H9 (cell line): ENCODE results near the gene TSPAN32. TPM values are rescaled to one million over a fixed set of nuclear protein-coding genes. Genes with fewer than 3 reads are reported as not detected.

Experiments
- DNase-seq: peaks from one replicate; pipeline ENCODE4 v3.0.0-alpha.2; 2017
- H2AFZ ChIP-seq: one replicate; pipeline ENCODE4 v1.6.1; 2013; ENCODE audit warnings: mild to moderate bottlenecking, low read length, control low read depth, moderate library complexity
- H2AK5ac ChIP-seq: 2 replicates; pipeline ENCODE4 v1.6.1; 2013; ENCODE audit warnings: low read length, control low read depth, mixed read lengths; ENCODE audit not compliant: insufficient read length
- H2BK120ac ChIP-seq: one replicate; pipeline ENCODE4 v1.6.1; 2013; ENCODE audit warnings: low read depth, mild to moderate bottlenecking, low read length, control low read depth, inconsistent platforms; ENCODE audit not compliant: poor library complexity, severe bottlenecking
- H2BK12ac ChIP-seq: 2 replicates; pipeline ENCODE4 v1.6.1; 2013; ENCODE audit warnings: low read length, control low read depth, mixed read lengths, low read depth; ENCODE audit not compliant: insufficient read length
- H2BK15ac ChIP-seq: 2 replicates; pipeline ENCODE4 v1.6.1; 2013; ENCODE audit warnings: low read depth, low read length, control low read depth
- H2BK20ac ChIP-seq: one replicate; pipeline ENCODE4 v1.6.1; 2013; ENCODE audit warnings: low read depth, mild to moderate bottlenecking, low read length, control low read depth, inconsistent platforms; ENCODE audit not compliant: poor library complexity, severe bottlenecking
- H2BK5ac ChIP-seq: 2 replicates; pipeline ENCODE4 v1.6.1; 2013; ENCODE audit warnings: low read length, control low read depth, mixed read lengths; ENCODE audit not compliant: insufficient read length
- H3K14ac ChIP-seq: 2 replicates; pipeline ENCODE4 v1.6.1; 2013; ENCODE audit warnings: low read length, control low read depth; ENCODE audit not compliant: insufficient read depth
- H3K18ac ChIP-seq: 2 replicates; pipeline ENCODE4 v1.6.1; 2013; ENCODE audit warnings: low read depth, mild to moderate bottlenecking, mixed read lengths, low read length, control low read depth; ENCODE audit not compliant: insufficient read length
- H3K23ac ChIP-seq: 2 replicates; pipeline ENCODE4 v1.6.1; 2013; ENCODE audit warnings: low read length, control low read depth, mixed read lengths, low read depth; ENCODE audit not compliant: insufficient read length
- H3K23me2 ChIP-seq: 2 replicates; pipeline ENCODE4 v1.6.1; 2013; ENCODE audit warnings: low read depth, mild to moderate bottlenecking, mixed read lengths, low read length, control low read depth; ENCODE audit not compliant: insufficient read length, poor library complexity, severe bottlenecking
- H3K27ac ChIP-seq: 2 replicates; pipeline ENCODE4 v1.5.1; 2013; ENCODE audit warnings: low read length, control low read depth, mixed read lengths, low read depth; ENCODE audit not compliant: insufficient read length
- H3K27me3 ChIP-seq: 2 replicates; pipeline ENCODE4 v1.6.1; 2013; ENCODE audit warnings: low read length, control low read depth, inconsistent platforms; ENCODE audit not compliant: insufficient read depth
- H3K4ac ChIP-seq: 2 replicates; pipeline ENCODE4 v1.6.1; 2013; ENCODE audit warnings: low read depth, mild to moderate bottlenecking, control low read depth, inconsistent platforms, low read length, moderate library complexity
- H3K4me1 ChIP-seq: 2 replicates; pipeline ENCODE4 v1.6.1; 2013; ENCODE audit warnings: low read length, control low read depth, inconsistent platforms; ENCODE audit not compliant: insufficient read depth
- H3K4me2 ChIP-seq: 2 replicates; pipeline ENCODE4 v1.6.1; 2013; ENCODE audit warnings: low read length, control low read depth, mixed read lengths; ENCODE audit not compliant: insufficient read length, insufficient read depth
- H3K56ac ChIP-seq: 2 replicates; pipeline ENCODE4 v1.6.1; 2013; ENCODE audit warnings: low read depth, mild to moderate bottlenecking, mixed read lengths, low read length, control low read depth; ENCODE audit not compliant: insufficient read length
- H3K79me1 ChIP-seq: 2 replicates; pipeline ENCODE4 v1.6.1; 2013; ENCODE audit warnings: low read depth, mild to moderate bottlenecking, moderate library complexity, low read length, control low read depth, inconsistent platforms; ENCODE audit not compliant: insufficient read depth, poor library complexity, severe bottlenecking
- H3K79me2 ChIP-seq: 2 replicates; pipeline ENCODE4 v1.6.1; 2013; ENCODE audit warnings: low read length, control low read depth, inconsistent platforms; ENCODE audit not compliant: insufficient read depth
- H3K9ac ChIP-seq: 2 replicates; pipeline ENCODE4 v1.6.1; 2013; ENCODE audit warnings: low read length, control low read depth, mixed read lengths; ENCODE audit not compliant: insufficient read length; ENCODE audit errors: extremely low read depth
- H3K9me3 ChIP-seq: one replicate; pipeline ENCODE4 v1.6.1; 2013; ENCODE audit warnings: low read depth, low read length, inconsistent platforms; ENCODE audit not compliant: control insufficient read depth
- H3T11ph ChIP-seq: one replicate; pipeline ENCODE4 v1.6.1; 2013; ENCODE audit warnings: mild to moderate bottlenecking, low read length, control low read depth, inconsistent platforms
- H4K20me1 ChIP-seq: one replicate; pipeline ENCODE4 v1.6.1; 2013; ENCODE audit not compliant: control insufficient read depth, insufficient read length, insufficient read depth
- H4K5ac ChIP-seq: 2 replicates; pipeline ENCODE4 v1.6.1; 2013; ENCODE audit warnings: low read depth, mild to moderate bottlenecking, mixed read lengths, low read length, control low read depth; ENCODE audit not compliant: insufficient read length
- H4K8ac ChIP-seq: replicated peaks from 2 replicates; pipeline ENCODE4 v1.6.1; 2013; ENCODE audit warnings: low read length, control low read depth, mixed read lengths, low read depth; ENCODE audit not compliant: insufficient read length
- H4K91ac ChIP-seq: 2 replicates; pipeline ENCODE4 v1.6.1; 2013; ENCODE audit warnings: low read depth, mild to moderate bottlenecking, moderate library complexity, mixed read lengths, low read length, control low read depth; ENCODE audit not compliant: insufficient read length
- H3K27ac Mint-ChIP-seq, 3 experiments: 2 replicates in 2 of 3; 3 replicates in 1 of 3; pipeline ENCODE4 v1.8.0; 2020 to 2021; ENCODE audit warnings: mixed read lengths in 3 of 3, mild to moderate bottlenecking in 1 of 3, moderate library complexity in 1 of 3
- H3K27me3 Mint-ChIP-seq: 2 replicates; pipeline ENCODE4 v1.8.0; 2021; ENCODE audit warnings: low read depth, mild to moderate bottlenecking, moderate library complexity, mixed read lengths
- H3K36me3 Mint-ChIP-seq, 3 experiments: 2 replicates in 2 of 3; 3 replicates in 1 of 3; pipeline ENCODE4 v1.8.0; 2020 to 2021; ENCODE audit warnings: low read depth in 3 of 3, mixed read lengths in 3 of 3; ENCODE audit not compliant: insufficient read depth in 1 of 3
- H3K4me1 Mint-ChIP-seq, 2 experiments: 2 replicates each; pipeline ENCODE4 v1.8.0; 2020; ENCODE audit warnings: mixed read lengths in 2 of 2
- H3K4me3 Mint-ChIP-seq, 2 experiments: 2 replicates in 1 of 2; 3 replicates in 1 of 2; pipeline ENCODE4 v1.8.0; 2020 to 2021; ENCODE audit warnings: mild to moderate bottlenecking in 2 of 2, mixed read lengths in 2 of 2, moderate library complexity in 1 of 2
- H3K9me3 Mint-ChIP-seq, 2 experiments: 2 replicates in 1 of 2; 3 replicates in 1 of 2; pipeline ENCODE4 v1.8.0; 2020; ENCODE audit warnings: mild to moderate bottlenecking in 2 of 2, mixed read lengths in 2 of 2, moderate library complexity in 1 of 2
- WGBS: extraction: QIAGEN DNeasy Blood & Tissue Kit; methylation state at CpG from one replicate; pipeline ENCODE4 v1.1.7; 2013; ENCODE audit warnings: missing lambda C conversion rate, low lambda C conversion rate, mixed read lengths; ENCODE audit not compliant: insufficient read length; ENCODE audit errors: extremely low coverage; 5-methylcytosine and 5-hydroxymethylcytosine counted together
- total RNA-seq: library from RNA; stranded (reverse); gene quantifications from 2 replicates; pipeline ENCODE4 v1.2.1, GENCODE V29; 2021
- TF ChIP-seq, protein P1 (sequence below): fragments of 200-600 bp; sonication (generic); conservative IDR thresholded peaks from 3 replicates; pipeline ENCODE4 v1.8.0; 2021; ENCODE audit warnings: antibody characterized with exemption, mild to moderate bottlenecking

Gene TSPAN32
- total RNA-seq, 1 experiment from 2014 or later = not detected

DNA sequence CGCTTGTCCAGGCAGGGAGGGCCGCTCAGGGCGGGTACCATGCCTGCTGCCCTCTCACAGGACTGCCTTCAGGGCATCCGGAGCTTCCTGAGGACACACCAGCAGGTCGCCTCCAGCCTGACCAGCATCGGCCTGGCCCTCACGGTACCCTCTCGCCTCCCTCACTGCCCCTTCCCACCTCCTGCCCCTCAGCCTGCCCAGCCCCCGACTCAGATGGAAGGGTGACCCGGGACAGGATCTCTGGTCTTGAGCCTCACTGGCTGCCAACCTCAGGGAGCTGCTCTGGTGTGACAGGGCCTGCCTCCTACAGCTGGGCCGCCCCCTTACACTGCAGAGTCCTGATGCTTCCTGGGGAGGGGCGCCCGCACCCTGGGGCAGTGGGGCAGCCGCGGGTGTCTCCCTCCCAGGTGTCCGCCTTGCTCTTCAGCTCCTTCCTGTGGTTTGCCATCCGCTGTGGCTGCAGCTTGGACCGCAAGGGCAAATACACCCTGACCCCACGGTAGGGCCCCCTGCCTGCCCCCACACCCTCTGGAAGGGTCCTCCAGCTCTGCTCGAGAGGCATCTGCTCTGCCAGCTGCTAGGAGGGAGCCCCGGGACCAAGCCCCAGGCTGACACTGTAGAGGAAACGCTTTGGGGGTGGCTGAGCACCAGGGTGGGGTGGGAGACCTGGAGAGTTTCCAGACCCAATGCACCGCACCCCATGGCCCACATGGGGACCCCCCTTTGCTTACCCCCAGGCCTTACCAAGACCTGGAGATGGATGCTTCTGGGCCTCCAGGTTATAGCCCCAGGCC lies 14.6 kb downstream of the TSPAN32 start:
- Histone ChIP-seq H2AFZ (no peak overlapping the region), H3K4ac (no peak overlapping the region), H2BK12ac (no peak overlapping the region), H3K79me2 (no peaks in the 10 kb centered on the region), H3K4me1 (no peaks in the 10 kb centered on the region), H4K91ac (no peak overlapping the region), H3K18ac (no peak overlapping the region), H3K9ac (no peak overlapping the region), H4K5ac (no peak overlapping the region), H2BK120ac (no peak overlapping the region), H2BK20ac (no peak overlapping the region), H2BK15ac (no peak overlapping the region), H2AK5ac (no peak overlapping the region), H3K79me1 (no peaks in the 10 kb centered on the region), H3K23ac (no peak overlapping the region), H3T11ph (no peak overlapping the region), H3K27me3 (no peaks in the 10 kb centered on the region; the same call in 1 of the 2 replicates), H3K14ac (peak overlapping the region; percentile 54; the same call in 1 of the 2 replicates), H4K8ac (no peak overlapping the region), H3K9me3 (no peaks in the 10 kb centered on the region), H4K20me1 (no peaks in the 10 kb centered on the region), H3K23me2 (no peaks in the 10 kb centered on the region), H3K4me2 (no peak overlapping the region), H3K56ac (no peak overlapping the region), H3K27ac (no peak overlapping the region), H2BK5ac (no peak overlapping the region)
- peaks cover 0 to 3% of the 10 kb centered on the region in 2 experiments; a peak in 1 of 5 replicates for H3K9me3 Mint-ChIP-seq
- H3K4me3 Mint-ChIP-seq = no peak overlapping the region
- no peaks in the 10 kb centered on the region for H3K36me3 Mint-ChIP-seq
- no CpG with 5 or more reads among the region's 23 CpGs for WGBS
- no peaks in the 10 kb centered on the region for H3K4me1 Mint-ChIP-seq
- no peak overlapping the region for H3K27ac Mint-ChIP-seq
- peaks cover 28% of the 10 kb centered on the region for H3K27me3 Mint-ChIP-seq
- no peak for DNase-seq
- TF ChIP-seq, protein P1, sequence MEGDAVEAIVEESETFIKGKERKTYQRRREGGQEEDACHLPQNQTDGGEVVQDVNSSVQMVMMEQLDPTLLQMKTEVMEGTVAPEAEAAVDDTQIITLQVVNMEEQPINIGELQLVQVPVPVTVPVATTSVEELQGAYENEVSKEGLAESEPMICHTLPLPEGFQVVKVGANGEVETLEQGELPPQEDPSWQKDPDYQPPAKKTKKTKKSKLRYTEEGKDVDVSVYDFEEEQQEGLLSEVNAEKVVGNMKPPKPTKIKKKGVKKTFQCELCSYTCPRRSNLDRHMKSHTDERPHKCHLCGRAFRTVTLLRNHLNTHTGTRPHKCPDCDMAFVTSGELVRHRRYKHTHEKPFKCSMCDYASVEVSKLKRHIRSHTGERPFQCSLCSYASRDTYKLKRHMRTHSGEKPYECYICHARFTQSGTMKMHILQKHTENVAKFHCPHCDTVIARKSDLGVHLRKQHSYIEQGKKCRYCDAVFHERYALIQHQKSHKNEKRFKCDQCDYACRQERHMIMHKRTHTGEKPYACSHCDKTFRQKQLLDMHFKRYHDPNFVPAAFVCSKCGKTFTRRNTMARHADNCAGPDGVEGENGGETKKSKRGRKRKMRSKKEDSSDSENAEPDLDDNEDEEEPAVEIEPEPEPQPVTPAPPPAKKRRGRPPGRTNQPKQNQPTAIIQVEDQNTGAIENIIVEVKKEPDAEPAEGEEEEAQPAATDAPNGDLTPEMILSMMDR = no peak
